Fibroblast of pulmonary artery (primary cell): ENCODE measurements around the gene REXO1.

Experiments used
- DNase-seq: peaks from one replicate; pipeline ENCODE4 v3.0.0-alpha.2; 2010; ENCODE audit warnings: low read depth
- H3K4me3 ChIP-seq: replicated peaks from 2 replicates; pipeline ENCODE4 v1.5.1; 2011; ENCODE audit warnings: low read depth, mild to moderate bottlenecking, control low read depth, low read length, moderate library complexity
- TF ChIP-seq, protein P1 (sequence below): IDR thresholded peaks from 2 replicates; pipeline ENCODE4 v1.5.1; 2011; ENCODE audit warnings: mild to moderate bottlenecking, control low read depth, low read length, inconsistent platforms; ENCODE audit errors: missing control alignments

Gene REXO1

DNA sequence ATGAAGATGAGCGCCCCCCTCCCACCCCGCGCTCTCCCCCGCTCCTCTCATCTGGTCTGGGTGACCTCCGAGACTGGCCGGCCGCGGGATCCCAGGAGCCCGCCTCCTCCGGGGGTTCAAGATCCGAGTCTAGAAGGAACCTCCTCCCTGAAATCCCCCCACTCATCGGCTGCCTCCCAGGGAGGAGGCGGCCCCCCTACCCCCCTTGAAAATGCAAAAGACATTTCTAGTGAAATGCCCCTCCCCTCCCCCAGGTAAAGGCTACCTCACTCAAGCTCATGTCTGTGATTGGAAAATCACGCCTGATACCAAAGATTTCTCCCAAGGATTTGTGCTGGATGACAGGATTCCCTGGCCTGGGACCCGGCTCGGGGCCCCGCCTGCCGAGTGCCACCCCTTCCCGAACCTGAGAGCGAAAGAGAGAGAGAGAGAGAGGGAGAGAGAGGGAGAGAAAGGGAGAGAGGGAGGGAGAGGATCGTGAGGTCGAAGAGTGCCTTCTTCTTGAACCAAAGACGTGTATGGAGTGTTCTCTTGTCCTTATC lies 71.6 kb downstream of the REXO1 start:
- TF ChIP-seq, protein P1, sequence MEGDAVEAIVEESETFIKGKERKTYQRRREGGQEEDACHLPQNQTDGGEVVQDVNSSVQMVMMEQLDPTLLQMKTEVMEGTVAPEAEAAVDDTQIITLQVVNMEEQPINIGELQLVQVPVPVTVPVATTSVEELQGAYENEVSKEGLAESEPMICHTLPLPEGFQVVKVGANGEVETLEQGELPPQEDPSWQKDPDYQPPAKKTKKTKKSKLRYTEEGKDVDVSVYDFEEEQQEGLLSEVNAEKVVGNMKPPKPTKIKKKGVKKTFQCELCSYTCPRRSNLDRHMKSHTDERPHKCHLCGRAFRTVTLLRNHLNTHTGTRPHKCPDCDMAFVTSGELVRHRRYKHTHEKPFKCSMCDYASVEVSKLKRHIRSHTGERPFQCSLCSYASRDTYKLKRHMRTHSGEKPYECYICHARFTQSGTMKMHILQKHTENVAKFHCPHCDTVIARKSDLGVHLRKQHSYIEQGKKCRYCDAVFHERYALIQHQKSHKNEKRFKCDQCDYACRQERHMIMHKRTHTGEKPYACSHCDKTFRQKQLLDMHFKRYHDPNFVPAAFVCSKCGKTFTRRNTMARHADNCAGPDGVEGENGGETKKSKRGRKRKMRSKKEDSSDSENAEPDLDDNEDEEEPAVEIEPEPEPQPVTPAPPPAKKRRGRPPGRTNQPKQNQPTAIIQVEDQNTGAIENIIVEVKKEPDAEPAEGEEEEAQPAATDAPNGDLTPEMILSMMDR = no peak
- DNase-seq = no peak

DNA sequence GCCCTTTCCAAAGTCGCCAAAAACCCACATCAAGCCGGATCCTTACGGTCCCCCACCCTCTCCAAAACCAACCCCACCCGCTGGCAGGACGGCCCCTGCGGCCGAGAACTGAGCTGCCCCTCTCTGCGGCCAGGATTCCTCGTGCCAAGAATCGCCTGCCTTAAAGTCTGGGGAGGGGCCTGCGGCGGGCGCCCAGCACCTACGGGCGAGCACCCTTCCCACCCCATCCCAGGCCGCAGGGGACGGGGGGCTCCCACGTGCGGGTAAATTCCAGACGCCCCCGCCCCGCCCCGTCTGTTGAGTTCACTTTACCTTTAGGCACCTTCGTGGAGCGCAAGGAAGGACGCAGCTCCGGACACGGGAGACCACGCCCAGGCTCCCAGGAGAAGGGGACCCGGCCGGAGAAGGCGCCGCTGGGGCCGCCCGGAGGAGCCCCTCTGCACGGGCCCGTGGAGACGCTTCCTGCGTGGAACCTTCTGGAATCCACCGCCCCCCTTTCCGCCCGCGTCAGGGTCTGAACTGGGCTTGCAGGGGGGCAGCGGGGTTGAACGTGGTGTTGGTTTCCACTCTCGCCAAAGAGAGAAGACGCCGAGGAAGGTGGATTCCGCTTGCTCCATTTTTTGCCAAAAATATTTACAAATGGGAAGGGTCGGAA lies 72.2 kb downstream of the REXO1 start:
- TF ChIP-seq, protein P1 = no peak
- DNase-seq = no peak
- no peak overlapping the region for H3K4me3 ChIP-seq

More for the DNA sequence above, 71.6 kb downstream of the REXO1 start:
- no peak overlapping the region for H3K4me3 ChIP-seq

DNA sequence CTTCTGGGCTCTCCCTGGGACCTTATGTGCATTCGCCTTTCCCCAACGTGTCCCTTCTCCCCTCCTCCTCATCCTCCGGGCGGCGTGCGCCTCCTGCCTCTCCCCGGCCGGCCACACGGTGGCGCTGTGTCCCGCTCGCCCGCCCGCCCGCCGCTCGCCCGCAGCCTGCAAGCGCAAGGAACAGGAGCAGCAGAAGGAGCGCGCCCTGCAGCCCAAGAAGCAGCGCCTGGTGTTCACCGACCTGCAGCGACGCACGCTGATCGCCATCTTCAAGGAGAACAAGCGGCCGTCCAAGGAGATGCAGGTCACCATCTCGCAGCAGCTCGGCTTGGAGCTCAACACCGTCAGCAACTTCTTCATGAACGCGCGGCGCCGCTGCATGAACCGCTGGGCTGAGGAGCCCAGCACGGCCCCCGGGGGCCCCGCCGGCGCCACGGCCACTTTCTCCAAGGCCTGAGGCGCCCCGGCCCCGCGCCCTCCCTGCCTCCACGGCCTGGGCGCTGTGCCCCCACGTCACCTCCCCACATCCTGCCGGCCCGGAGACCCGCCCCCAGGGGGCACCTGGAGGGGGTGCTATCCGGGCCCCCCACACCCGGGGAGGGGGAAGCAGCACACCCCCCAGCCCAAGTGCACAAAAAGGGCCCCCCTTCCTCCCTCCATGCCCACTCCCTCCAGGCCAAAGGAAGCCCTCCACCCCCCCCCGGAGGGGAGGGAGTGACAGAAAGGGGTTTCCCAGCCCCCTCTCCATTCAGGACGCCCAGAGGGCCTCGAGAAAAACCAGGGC lies 73.1 kb downstream of the REXO1 start:
- no peak for DNase-seq
- TF ChIP-seq, protein P1 = peak; percentile 27
- no peak overlapping the region for H3K4me3 ChIP-seq

DNA sequence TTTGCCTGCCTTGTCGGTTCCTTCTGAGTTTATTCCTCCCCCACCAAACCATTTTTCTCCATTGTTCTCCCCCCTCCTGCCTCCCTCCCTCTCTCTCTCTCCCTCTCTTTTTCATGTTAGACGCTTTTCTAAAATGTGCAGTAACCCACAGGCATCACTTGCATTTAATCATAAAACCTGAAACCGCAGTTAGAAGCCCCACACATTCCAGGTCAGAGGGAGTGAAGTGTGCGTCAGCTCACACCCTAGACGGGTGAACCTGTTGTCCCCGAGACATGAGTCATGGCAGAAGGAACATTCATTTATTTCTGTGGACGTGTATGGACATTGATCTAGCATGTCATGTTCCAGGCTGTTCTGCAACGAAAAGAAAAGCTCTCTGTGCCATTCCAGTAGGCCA lies 75.1 kb downstream of the REXO1 start:
- DNase-seq = peak; percentile 46
- H3K4me3 ChIP-seq = no peak overlapping the region
- TF ChIP-seq, protein P1 = no peak

DNA sequence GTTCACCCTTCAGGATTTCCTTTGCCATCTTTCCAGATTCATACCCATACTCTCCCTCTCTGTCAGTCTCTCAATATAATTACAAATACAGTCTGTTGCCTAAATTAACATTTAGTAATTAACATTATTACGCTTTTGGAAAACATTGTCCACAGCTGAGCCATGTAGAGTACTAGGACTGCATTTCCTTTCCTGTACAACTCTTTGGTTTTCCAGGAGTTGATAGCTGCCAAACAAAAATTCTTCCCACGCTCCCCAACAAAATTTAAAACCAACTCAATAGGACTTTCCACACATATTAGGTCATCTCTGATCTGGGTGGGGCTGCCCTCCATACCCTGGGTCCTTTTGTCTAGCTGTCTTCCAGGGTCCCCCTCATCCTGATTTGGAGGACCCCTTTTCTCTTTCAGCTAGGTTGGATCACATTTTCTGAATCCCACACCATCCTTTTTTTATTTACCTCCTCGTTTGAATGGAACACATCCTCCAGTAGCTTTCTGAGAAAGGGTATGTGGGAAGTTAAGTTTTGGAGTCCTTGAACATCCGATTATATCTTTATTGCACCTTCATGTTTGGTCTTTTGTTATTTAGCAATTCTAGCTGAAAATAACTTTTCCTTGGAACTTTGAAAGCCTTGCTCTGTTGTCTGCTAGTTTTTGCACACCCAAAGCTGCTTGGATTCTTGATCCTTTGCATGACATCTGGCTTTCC lies 77.3 kb downstream of the REXO1 start:
- no peak for DNase-seq
- TF ChIP-seq, protein P1 = no peak
- H3K4me3 ChIP-seq = no peak overlapping the region

DNA sequence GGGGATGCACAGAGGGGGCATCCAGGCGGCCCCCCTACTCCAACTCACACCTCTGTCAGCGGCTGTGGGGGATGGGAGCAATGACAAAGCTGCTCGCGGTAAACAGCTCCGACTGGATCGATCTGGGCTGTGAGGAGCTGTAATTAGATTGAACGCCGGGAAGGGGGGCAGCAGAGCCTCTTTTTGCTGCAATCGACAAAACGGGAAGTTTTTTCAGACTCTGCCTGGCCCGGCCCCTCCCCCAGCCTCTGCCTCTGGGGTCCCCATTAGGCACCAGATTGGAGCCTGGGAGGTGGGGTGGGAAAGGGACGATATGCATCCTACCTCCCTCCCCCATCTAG lies 78.7 kb downstream of the REXO1 start:
- no peak for DNase-seq
- H3K4me3 ChIP-seq = no peak overlapping the region
- TF ChIP-seq, protein P1 = no peak
